ENCODE measurements around the gene ARAP1.

DNA sequence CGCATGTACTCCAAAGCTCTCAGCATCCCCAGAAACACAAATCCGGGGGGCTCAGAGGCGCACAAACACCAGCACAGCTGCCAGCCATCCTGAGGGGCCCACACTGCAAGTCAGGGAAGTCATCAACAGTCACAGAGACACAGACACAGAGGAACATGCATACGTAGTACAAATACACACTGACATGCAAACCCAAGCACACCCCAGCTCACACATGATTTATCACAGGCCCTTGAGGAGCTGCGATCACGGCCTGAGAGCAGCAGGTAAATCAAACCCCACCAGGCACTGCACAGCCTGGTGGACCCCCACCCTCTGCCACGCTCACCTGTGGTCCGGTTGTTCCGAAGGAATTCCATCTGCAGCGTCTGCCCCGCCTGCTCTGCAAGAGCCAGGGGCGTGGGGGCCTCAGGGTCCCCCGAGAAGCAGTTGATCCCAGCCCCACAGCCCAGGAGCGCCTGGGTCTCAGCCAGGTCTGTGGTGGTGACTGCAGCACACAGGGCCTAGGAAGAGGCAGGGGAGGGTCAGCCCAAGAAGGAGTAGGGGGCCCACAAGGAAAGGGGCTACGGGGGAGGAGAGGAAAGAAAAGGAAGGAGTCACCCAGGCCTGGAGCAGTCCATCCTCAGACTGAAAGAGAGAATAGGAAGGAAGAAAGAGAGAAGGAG, 49.5 kb downstream of the ARAP1 start:
- TF ChIP-seq, protein P1, sequence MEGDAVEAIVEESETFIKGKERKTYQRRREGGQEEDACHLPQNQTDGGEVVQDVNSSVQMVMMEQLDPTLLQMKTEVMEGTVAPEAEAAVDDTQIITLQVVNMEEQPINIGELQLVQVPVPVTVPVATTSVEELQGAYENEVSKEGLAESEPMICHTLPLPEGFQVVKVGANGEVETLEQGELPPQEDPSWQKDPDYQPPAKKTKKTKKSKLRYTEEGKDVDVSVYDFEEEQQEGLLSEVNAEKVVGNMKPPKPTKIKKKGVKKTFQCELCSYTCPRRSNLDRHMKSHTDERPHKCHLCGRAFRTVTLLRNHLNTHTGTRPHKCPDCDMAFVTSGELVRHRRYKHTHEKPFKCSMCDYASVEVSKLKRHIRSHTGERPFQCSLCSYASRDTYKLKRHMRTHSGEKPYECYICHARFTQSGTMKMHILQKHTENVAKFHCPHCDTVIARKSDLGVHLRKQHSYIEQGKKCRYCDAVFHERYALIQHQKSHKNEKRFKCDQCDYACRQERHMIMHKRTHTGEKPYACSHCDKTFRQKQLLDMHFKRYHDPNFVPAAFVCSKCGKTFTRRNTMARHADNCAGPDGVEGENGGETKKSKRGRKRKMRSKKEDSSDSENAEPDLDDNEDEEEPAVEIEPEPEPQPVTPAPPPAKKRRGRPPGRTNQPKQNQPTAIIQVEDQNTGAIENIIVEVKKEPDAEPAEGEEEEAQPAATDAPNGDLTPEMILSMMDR (IDR thresholded peaks at IDR 0.05): no peak
- TF ChIP-seq POLR2AphosphoS5 (IDR thresholded peaks at IDR 0.05): no peak
